EH (cell line): ENCODE measurements around the gene FARS2.
A peak's percentile ranks its signal among the peaks of the same experiment; 100 is the strongest.

ENCODE experiments used
- DNase-seq: peaks from one replicate; pipeline ENCODE4 v3.0.0-alpha.2; 2015; ENCODE audit warnings: low read depth

Gene FARS2

DNA sequence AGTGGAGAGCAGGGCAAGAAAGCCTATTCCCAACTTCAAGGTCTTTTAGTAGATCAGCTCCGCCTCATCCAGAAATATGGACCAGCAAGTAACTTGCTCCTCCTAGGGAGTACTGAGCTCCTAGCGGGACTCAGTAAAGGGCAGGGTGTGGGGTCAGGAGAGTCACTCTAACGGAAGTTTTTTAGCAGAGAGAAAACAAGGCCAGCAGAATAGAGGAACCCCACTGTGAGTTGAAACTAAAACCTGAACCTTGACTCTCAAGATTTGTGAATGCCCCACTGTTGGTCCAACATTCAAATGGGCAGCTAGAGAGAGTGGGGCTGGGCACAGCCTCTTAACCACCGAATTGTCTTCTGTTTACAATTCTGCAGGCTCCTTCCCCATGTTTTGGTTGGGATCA is 244.8 kb downstream of the FARS2 start:
- no peak for DNase-seq

DNA sequence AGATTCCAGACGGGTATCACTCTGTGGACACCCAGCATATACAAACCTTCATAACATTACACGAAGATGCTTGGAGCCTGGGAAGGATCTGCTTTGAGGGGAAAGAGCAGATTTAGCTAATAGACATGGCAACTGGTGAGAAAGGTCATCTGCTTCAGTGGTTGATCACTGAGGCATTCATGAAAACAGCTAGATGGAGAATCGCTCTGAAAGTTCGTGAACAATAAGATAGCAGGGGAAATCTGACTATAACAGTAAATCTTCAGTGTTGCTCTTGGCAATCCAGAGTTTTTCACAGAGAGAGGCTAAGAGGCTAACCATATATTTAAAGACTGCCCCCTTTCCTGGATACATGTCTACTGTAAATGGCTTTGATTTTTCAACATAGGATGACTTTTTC is 245.3 kb downstream of the FARS2 start:
- DNase-seq: no peak

DNA sequence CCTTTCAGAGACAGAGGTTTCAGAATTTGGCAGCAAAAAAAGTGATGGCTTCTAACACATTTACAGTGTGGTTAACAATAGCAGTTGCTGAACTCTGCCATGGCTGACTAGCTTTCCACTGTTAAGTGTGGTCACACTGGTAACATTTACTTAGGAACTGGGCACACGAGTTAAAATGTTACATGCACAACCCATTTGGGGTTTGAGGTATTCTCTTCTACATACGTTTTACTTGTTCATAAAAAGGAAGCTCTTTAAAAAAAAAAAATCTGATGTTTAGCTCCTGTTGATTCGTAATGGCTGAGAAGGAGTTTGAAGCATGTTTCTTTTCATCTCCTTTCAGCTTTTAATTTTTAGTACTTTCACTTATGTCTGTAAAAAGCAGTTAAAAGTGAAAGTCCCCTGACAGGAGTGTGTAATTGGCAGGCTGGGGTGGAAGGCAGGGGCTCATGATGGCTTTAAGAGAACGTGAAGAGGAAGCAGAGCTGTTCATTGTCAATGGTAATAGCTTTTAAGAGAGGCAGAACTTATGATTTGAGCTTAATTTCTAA is 245.9 kb downstream of the FARS2 start:
- DNase-seq: no peak

DNA sequence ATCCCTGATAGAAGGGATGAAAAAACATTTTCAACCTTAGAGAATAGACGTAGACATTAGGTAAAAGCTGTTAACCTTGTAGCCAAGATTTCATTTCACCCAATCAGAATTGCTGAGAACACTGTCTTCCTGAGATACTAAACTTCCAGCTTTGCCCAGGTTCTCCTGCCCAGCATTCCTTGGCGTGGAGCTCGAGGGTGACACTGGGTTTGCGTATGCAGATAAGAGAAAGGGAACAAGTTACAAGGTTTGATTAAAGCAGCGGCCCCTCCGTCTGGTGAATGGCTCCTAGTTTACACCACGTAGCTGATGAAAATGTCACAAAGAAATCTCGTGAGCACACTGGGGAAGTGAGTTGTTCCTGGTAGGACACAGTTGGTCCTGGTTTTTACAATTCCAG is 247.8 kb downstream of the FARS2 start:
- DNase-seq: no peak

DNA sequence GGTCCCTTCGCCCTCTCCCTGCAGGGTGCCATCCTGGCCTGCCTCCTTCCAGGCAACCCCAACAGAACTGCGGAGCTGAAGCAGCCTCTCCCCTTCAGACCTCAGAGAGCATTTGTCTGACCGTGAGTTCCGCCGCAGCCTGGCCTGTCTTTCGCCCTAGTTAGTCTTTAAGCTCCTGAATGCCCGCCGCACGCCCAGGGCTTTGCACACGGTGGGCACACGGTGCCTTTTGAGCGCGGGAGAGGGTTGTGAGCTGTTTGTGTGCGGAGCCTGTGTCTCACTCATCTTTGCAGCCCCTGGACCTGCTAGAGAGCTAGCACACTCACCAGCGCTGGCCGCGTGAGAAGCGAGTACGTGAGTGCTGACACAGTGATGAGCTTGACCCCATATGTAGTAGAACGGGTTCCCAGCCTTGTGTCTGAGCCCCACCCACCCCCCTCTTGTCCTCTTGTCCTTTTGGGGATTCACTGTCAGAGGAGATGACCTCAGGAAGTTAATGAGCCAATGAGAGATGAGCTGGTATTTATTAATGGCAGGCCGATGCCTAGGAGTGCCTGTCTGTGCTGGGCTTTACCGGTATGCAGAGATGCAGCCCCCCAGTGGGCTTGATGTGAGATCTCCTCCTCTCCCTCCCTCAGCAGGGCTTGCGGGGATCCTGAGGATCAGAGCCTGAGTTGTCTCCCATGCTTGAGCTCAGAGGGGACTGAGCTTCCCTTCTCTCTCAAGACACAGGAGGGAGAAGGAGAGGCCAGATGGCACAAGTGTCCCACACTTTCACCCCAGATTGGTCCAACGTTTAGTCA is 249.2 kb downstream of the FARS2 start:
- no peak for DNase-seq

DNA sequence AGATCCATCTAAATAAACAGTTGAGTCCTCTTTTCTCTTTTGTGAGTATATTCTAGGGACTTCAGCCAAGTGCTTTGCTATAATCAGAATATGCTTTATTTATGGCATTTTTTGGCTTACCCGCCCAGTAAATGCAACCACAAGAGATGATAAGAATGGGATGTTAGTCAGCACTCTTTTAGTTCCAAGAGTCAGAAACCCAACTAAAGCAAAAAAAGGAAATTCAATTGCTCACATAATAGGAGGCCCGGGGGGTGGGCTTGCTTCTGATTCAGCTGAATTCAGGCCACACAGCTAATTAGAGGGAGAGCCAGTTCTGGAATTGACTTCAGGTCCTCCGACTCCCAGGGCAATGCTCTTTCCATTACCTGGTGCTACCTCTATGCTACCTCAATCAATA is 250.6 kb downstream of the FARS2 start:
- peak; percentile 92 for DNase-seq

DNA sequence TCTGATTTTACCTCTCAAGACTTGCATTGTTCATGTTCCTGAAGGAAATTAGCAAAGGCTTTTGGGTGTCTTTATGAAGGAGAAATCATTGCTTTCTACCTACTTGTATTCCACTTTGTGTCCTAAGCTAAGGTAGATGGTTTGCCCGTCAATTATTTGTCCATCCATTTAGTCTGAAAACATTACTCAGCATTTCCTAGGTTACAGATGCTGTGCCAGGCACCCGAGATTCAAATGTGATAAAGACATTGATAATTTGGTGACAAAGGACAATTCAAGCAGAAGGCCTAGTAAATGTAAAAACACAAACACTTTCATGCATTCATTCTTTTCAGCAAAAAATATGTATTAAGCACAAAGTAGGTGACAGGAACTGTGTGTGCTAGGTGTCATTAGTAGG is 251.1 kb downstream of the FARS2 start:
- no peak for DNase-seq

DNA sequence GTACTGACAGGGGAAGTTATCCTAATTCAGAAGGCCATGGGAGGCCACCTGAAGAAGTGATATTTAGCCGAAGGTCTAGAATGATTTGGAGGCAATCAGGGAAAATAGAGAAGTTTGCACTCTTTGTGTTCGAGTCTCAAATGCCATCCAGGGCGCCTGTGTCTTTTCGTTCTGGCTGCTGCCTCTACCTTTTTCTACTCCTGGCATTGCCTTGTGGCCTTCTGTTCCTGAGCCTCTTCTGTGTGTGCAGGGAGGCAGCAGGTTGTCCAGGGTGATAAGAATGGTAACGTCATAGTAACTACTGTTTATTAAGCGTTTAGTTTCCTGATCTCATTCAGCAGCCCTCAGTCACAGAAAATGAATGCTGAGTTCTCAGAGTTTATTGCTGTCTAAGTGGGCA is 252.1 kb downstream of the FARS2 start:
- no peak for DNase-seq

DNA sequence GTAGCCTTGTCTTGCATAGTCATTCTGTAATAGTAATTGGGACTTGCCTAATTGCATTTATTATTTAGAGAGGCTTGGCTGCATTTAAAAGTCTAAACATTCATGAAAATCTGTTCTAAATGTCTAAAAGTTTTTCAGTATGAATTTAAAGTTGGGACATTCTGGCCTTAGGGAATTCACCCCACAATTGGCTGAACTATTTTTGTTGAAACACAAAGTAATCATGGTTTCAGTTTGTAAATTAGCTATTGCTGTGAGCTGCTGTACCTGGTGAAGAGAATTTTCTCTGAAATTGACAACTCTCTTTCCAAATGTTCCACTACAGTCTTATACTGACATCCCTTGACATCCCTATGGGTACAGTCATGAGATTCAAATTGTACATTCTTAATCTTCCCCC is 253.0 kb downstream of the FARS2 start:
- no peak for DNase-seq

DNA sequence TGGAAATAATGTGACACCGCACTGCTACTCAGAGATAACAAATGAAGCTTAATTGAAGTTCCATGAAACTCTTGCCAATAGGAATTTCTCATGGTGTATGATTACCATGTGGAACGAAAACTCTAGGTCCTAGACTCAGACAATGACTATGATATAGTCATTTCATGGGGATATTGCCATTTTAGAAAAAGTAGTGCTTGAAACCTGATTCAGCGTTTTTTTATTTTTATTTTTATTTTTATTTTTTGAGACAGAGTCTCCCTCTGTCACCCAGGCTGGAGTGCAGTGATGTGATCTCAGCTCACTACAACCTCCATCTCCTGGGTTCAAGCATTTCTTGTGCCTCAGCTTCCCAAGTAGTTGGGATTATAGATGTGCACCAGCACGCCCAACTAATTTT is 253.9 kb downstream of the FARS2 start:
- no peak for DNase-seq

- no peak for DNase-seq
These were observed 254.7 kb downstream of the FARS2 start for GRCh38 chr6:5516036-5516435.

DNA sequence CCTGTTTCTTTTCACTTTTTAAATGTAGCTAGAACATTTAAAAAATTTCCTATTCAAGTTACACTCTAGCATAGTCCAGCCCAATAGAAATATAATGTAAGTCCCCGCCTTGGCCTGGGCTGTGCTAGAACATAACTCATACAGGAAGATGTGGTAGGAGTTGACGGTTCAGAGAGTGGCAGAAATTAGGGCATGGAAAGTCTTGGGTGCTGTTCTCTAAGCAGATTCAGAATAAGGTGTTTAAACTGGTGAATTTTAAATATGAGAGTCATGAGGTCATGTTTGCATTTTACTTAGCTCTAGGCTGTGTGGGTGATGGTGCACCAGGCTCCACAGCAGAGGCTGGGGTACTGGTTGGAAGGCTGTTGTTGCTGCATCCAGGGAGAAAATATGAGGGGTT is 256.5 kb downstream of the FARS2 start:
- DNase-seq: no peak

GRCh38 chr6:5518936-5519491 is 257.7 kb downstream of the FARS2 start:
- no peak for DNase-seq

- DNase-seq: no peak
These were observed 259.5 kb downstream of the FARS2 start for GRCh38 chr6:5520796-5521195.

DNA sequence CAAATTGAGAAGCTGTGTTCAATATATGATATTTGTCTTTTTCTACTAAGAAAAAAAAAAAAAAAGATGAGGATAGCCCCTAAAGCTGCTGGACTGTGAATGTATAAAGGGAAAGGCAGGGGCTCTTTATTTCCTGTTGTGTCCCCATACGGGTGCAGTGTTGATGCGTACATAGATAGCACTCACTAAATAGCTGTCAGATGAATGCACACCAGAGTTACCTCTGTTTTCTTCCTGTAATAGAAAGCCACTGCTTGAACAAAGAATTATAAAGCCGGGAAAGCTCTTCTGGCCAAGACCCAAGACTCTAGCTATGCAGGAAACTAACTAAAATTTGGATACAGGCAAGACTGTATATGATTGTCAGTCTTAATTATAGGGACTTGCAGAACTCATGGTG is 260.0 kb downstream of the FARS2 start:
- no peak for DNase-seq

DNA sequence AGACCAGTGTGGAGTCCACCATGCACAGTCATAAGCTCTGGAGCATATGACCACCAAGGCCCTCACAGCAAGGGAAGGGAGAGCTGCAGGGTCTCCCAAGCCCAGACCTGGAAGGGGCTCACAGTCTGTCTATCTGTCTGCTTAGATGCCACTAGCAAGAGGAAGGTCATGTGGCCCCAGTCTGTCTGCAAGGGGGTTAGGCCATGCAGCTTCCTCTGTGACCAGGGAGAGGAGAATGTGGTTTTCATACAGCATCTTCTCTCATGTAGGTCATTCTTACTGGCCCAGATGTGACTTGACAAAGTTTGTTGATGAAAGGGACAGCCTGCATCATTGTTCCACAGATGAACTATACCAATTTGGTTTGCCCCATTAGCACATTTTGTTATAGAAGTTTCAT is 260.8 kb downstream of the FARS2 start:
- no peak for DNase-seq

GRCh38 chr6:5524110-5524509 is 262.8 kb downstream of the FARS2 start:
- no peak for DNase-seq

- DNase-seq: peak; percentile 77
These were observed 263.9 kb downstream of the FARS2 start for GRCh38 chr6:5525209-5525608.

- DNase-seq: no peak
These were observed 267.7 kb downstream of the FARS2 start for GRCh38 chr6:5529015-5529414.

GRCh38 chr6:5529733-5530132 is 268.4 kb downstream of the FARS2 start:
- DNase-seq: no peak

DNA sequence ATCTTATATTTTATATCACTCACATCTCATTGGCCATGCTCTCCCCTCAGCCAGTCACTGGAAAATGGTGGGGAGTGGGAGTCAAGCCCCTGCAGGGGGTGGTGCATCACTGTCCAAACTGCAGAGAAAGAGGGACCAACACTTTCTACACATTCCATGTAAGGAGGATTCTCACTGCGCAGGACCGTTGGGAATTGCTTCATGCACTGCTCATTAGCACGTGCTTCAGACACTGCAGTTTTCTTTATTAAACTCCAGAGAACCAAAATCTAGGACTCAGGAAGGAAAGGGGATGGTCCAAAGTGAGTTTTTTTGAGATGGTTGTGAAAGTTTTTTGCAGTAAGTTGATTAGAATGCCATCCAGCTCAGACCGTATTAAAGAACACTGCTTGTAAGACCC is 269.8 kb downstream of the FARS2 start:
- DNase-seq: no peak

DNA sequence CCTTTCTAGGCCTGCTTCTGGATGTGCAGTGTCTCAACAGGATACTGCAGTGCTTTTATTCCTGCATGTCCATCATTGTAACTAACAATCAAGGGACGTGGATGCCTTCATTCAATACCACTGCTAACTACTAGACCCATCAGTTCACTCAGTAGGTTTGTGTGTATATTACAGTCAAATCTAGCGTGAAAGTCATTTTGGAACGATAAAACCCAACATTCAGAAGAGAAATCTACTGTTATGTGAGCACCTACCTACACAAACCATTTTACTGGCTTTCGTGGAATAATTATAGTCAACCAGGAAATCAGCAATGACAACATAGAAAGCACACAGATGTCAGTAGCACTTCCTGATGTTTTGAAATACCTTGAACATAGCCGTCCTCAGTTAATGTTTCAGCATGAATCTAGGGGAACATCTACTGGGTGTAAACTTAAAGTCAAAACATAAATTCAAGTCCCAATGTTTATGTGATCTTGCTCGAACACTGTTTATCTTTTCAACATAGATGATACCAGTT is 270.6 kb downstream of the FARS2 start:
- no peak for DNase-seq

- DNase-seq: no peak
These were observed 271.6 kb downstream of the FARS2 start for GRCh38 chr6:5532941-5533340.

GRCh38 chr6:5534643-5535042 is 273.3 kb downstream of the FARS2 start:
- no peak for DNase-seq
